Liver (tissue), 3 donors: ENCODE results near the gene PARP12.

Experiments
- CTCF ChIP-seq: fragments of 150-350 bp; IDR thresholded peaks from 2 replicates; pipeline ENCODE4 v1.5.1; 2017; ENCODE audit warnings: improper control_type of control experiment, low read depth, low read length; ENCODE audit not compliant: missing input control
- EGR1 ChIP-seq, 2 donors: IDR thresholded peaks; 2 replicates each; pipeline ENCODE4 v1.6.1; 2016 to 2018; ENCODE audit warnings: antibody characterized with exemption in 2 of 2, low read depth in 2 of 2
- MAX ChIP-seq: IDR thresholded peaks from 2 replicates; pipeline ENCODE4 v1.6.1; 2016; ENCODE audit warnings: antibody characterized with exemption
- REST ChIP-seq: IDR thresholded peaks from 2 replicates; pipeline ENCODE4 v1.6.1; 2016; ENCODE audit warnings: antibody characterized with exemption, mild to moderate bottlenecking
- RXRA ChIP-seq, 2 donors: IDR thresholded peaks; 2 replicates each; pipeline ENCODE4 v1.6.1; 2017 to 2018; ENCODE audit warnings: antibody characterized with exemption in 2 of 2, mild to moderate bottlenecking in 1 of 2
- TAF1 ChIP-seq: conservative IDR thresholded peaks from 2 replicates; pipeline ENCODE4 v1.6.1; 2016; ENCODE audit warnings: antibody characterized with exemption, mild to moderate bottlenecking
- YY1 ChIP-seq: IDR thresholded peaks from 2 replicates; pipeline ENCODE4 v1.6.1; 2016; ENCODE audit warnings: antibody characterized with exemption, mild to moderate bottlenecking
- donor health status: healthy.
- donor health status: healthy.

GRCh38 chr7:140053812-140054539, 8.8 kb downstream of the PARP12 start:
- TF ChIP-seq CTCF (no peak), TAF1 (no peak), REST (no peak), RXRA (IDR thresholded peaks at IDR 0.05) (no peak), YY1 (no peak), EGR1 (IDR thresholded peaks at IDR 0.05; ENCODE audit: low read depth in 2 of 2) (no peak), MAX (no peak)
